ENCODE measurements around the gene EBF3. TPM values are rescaled to one million over a fixed set of nuclear protein-coding genes. Genes with fewer than 3 reads are reported as not detected.
A peak's percentile ranks its signal among the peaks of the same experiment; 100 is the strongest.

EBF3 gene
- total and polyA plus RNA-seq, 10 donors, result 0.02 to 0.20 (median 0.13) TPM; not detected in 6

DNA sequence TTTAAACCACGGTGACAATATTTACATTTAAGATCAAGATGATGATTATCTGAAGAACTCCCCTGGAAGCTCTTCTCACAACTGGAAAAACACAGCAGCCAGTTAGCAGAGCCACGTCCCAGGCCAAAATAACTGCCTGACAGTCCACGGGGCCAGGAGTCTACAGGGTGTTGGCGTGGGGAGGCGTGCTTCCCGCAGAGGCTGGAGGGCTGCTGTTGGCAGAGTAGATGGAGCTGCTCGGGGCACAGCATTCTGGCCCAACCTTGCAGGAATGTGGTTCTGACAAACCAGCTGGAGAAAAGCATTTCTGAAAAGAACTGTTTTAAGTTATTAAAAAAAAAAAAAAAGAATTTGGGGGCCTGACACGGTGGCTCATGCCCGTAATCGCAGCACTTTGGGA, 177.9 kb downstream of the EBF3 start:
- TF ChIP-seq, protein P1, sequence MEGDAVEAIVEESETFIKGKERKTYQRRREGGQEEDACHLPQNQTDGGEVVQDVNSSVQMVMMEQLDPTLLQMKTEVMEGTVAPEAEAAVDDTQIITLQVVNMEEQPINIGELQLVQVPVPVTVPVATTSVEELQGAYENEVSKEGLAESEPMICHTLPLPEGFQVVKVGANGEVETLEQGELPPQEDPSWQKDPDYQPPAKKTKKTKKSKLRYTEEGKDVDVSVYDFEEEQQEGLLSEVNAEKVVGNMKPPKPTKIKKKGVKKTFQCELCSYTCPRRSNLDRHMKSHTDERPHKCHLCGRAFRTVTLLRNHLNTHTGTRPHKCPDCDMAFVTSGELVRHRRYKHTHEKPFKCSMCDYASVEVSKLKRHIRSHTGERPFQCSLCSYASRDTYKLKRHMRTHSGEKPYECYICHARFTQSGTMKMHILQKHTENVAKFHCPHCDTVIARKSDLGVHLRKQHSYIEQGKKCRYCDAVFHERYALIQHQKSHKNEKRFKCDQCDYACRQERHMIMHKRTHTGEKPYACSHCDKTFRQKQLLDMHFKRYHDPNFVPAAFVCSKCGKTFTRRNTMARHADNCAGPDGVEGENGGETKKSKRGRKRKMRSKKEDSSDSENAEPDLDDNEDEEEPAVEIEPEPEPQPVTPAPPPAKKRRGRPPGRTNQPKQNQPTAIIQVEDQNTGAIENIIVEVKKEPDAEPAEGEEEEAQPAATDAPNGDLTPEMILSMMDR (IDR thresholded peaks at IDR 0.05 in 8 of 11, conservative IDR thresholded peaks at IDR 0.05 in 3 of 11), result no peak
- TF ChIP-seq POLR2AphosphoS5 (IDR thresholded peaks at IDR 0.05) (no peak), POLR2A (IDR thresholded peaks at IDR 0.05) (no peak)
- intact Hi-C loops (cut with DNase I; ENCODE audit: low total_unique reads), result no loop called here
- H3K4me3 ChIP-seq, result no peak overlapping the region
- peaks cover 0 to 62% (median 33%) of the 10 kb centered on the region in 8 donors for H3K9me3 ChIP-seq
- no peaks in the 10 kb centered on the region for H3K4me1 ChIP-seq
- no peak overlapping the region for H3K27ac ChIP-seq
- no peaks in the 10 kb centered on the region for H3K36me3 ChIP-seq
- peak; percentile 48 for DNase-seq
- WGBS, 5 donors, result 72 to 83% (median 76%) methylated on average over 10 of the region's 10 CpGs
- no peaks in the 10 kb centered on the region for H3K27me3 ChIP-seq (replicated peaks in 1 of 7)

DNA sequence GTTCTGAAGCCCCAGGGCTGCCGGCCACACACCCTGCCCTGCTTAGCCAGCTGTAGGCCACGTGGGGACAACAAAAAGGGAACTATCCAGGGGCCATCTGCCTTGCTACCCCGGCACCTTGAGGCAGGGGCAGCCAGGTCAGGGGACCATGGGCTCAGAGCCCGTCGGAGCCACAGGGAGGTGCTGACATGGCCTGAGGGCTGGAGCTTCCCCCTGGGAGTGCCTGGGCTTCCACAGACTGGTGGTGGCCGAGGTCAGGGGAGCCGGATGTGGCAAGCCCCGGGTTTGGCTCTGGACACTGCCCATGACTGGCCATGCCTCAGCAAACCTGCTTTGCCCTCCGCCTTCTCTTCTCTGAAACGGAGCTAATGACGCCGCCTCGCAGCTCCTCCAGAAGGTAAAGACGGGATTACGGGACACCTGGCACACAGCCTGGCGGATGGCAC, 178.5 kb downstream of the EBF3 start:
- no peak for TF ChIP-seq POLR2A (IDR thresholded peaks at IDR 0.05)
- TF ChIP-seq POLR2AphosphoS5 (IDR thresholded peaks at IDR 0.05), result no peak
- TF ChIP-seq, protein P1 (IDR thresholded peaks at IDR 0.05 in 8 of 11, conservative IDR thresholded peaks at IDR 0.05 in 3 of 11), result no peak
- Histone ChIP-seq H3K27ac (no peak overlapping the region), H3K4me1 (no peaks in the 10 kb centered on the region), H3K27me3 (replicated peaks in 1 of 7) (no peaks in the 10 kb centered on the region), H3K9me3 (peaks cover 0 to 55% (median 27%) of the 10 kb centered on the region in 8 donors), H3K4me3 (no peak overlapping the region), H3K36me3 (no peaks in the 10 kb centered on the region)
- WGBS, 5 donors, result 56 to 74% (median 65%) methylated on average over 13 to 16 of the region's 16 CpGs
- intact Hi-C loops (cut with DNase I; ENCODE audit: low total_unique reads), result no loop called here
- peak; percentile 71 for DNase-seq

Small RNAs within 50 kb of the gene (microRNA-seq; reads per million reads assigned to microRNA genes)
- 0 reads per million in 3 donors for gene MIR4297

Small RNAs within 50 kb of the gene (small RNA-seq; reads per million reads assigned to genes)
- gene AL354950.2 (0 reads per million in 4 donors), gene MIR4297 (0 reads per million in 4 donors)

Other genes starting within 250 kb of the EBF3 start
- 1 to 10 TPM; 2.3 to 7.3 (median 4.5) TPM for gene C10orf143, start 146.6 kb upstream of the EBF3 start, total RNA-seq
- gene C10orf143, start 146.6 kb upstream of the EBF3 start, polyA plus RNA-seq, result 10 to 100 TPM; 12.9 to 15.6 (median 15.6) TPM
- gene GLRX3, start 172.1 kb upstream of the EBF3 start, total RNA-seq, result 10 to 100 TPM; 32.2 to 46.3 (median 38.8) TPM
- 10 to 100 TPM; 41.5 to 63.2 (median 51.7) TPM for gene GLRX3, start 172.1 kb upstream of the EBF3 start, polyA plus RNA-seq